Measurements from ENCODE around the gene USO1.

DNA sequence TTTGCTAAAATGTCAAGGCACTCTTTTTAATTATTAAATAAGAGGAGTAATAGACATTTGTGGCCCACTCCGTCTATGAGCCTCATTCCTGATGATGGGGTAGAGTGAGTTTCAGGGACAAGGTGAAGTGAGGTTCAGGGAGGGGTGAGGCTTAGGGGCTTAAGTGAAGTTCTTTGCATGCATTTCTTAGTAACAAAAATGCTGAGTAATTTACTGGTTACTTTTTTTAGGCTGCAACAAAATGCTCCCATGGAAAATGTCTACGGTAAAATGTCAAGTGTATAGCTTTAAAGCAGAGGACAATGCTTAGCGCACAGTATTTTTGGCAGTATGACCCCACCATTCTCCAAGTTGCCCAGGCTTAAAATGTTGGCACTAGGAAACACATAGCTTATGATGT lies 2.0 kb upstream of the USO1 start:
- no peak for TF ChIP-seq EZH2 (IDR thresholded peaks at IDR 0.05; ENCODE audit: low read depth, low read length, severe bottlenecking)
- TF ChIP-seq KDM1A (IDR thresholded peaks at IDR 0.05; ENCODE audit: borderline replicate concordance, low read length): no peak
- TF ChIP-seq EP300 (IDR thresholded peaks at IDR 0.05; ENCODE audit: borderline replicate concordance in 1 of 2, low read depth in 2 of 2, low read length in 2 of 2): no peak
- TF ChIP-seq, protein P1, sequence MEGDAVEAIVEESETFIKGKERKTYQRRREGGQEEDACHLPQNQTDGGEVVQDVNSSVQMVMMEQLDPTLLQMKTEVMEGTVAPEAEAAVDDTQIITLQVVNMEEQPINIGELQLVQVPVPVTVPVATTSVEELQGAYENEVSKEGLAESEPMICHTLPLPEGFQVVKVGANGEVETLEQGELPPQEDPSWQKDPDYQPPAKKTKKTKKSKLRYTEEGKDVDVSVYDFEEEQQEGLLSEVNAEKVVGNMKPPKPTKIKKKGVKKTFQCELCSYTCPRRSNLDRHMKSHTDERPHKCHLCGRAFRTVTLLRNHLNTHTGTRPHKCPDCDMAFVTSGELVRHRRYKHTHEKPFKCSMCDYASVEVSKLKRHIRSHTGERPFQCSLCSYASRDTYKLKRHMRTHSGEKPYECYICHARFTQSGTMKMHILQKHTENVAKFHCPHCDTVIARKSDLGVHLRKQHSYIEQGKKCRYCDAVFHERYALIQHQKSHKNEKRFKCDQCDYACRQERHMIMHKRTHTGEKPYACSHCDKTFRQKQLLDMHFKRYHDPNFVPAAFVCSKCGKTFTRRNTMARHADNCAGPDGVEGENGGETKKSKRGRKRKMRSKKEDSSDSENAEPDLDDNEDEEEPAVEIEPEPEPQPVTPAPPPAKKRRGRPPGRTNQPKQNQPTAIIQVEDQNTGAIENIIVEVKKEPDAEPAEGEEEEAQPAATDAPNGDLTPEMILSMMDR (IDR thresholded peaks at IDR 0.05; ENCODE audit: control extremely low read depth in 1 of 3, insufficient read depth in 1 of 3, low read depth in 1 of 3, low read length in 3 of 3): no peak
- TF ChIP-seq TEAD4 (IDR thresholded peaks at IDR 0.05; ENCODE audit: low read depth, low read length): no peak
- no peak for TF ChIP-seq SAP30 (IDR thresholded peaks at IDR 0.05; ENCODE audit: insufficient read depth, insufficient replicate concordance, low read length)
- TF ChIP-seq RXRA (IDR thresholded peaks at IDR 0.05; ENCODE audit: insufficient read depth, low read depth, low read length): no peak
- TF ChIP-seq POLR2A (IDR thresholded peaks at IDR 0.05; ENCODE audit: control extremely low read depth in 1 of 2, low read depth in 2 of 2, low read length in 2 of 2): no peak
- TF ChIP-seq SUZ12 (IDR thresholded peaks at IDR 0.05; ENCODE audit: low read length): no peak
- no peak for TF ChIP-seq HDAC6 (IDR thresholded peaks at IDR 0.05; ENCODE audit: low read depth, low read length)
- TF ChIP-seq BRCA1 (IDR thresholded peaks at IDR 0.05; ENCODE audit: low read depth, low read length): no peak
- TF ChIP-seq, protein P2, sequence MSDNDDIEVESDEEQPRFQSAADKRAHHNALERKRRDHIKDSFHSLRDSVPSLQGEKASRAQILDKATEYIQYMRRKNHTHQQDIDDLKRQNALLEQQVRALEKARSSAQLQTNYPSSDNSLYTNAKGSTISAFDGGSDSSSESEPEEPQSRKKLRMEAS (IDR thresholded peaks at IDR 0.05): no peak
- TF ChIP-seq SIRT6 (IDR thresholded peaks at IDR 0.05; ENCODE audit: low read length): no peak
- TF ChIP-seq RFX5 (IDR thresholded peaks at IDR 0.05; ENCODE audit: borderline replicate concordance, low read depth, low read length): no peak
